GM12878 (cell line): ENCODE measurements around the gene VKORC1. TPM values are rescaled to one million over a fixed set of nuclear protein-coding genes. Genes with fewer than 3 reads are reported as not detected.

Source experiments
- ATAC-seq: fragments of 200-7000 bp; cut with Tn5 transposase; 3 replicates; pipeline ENCODE4 v1.9.1; 2020; ENCODE audit warnings: mild to moderate bottlenecking, moderate library complexity
- BruUV-seq: library from RNA; stranded (reverse); fragments of 400-500 nt; replicated peaks from 2 replicates; lab custom pipeline; 2021; lab: Mats Ljungman, UMichigan
- CTCF ChIA-PET: fragments of 300-600 bp; sonication (Branson Sonifier 250); formaldehyde crosslinking; extraction: SDS; loops from one replicate; lab custom pipeline; 2021; ENCODE audit warnings: inconsistent platforms; lab: Yijun Ruan, JAX
- POLR2A ChIA-PET: fragments of 350-600 bp; formaldehyde crosslinking; extraction: SDS; loops from one replicate; lab custom pipeline; 2021; ENCODE audit warnings: inconsistent platforms; lab: Charles Lee
- RAD21 ChIA-PET: fragments of 300-600 bp; sonication (Branson Sonifier 250); formaldehyde crosslinking; loops from one replicate; lab custom pipeline; 2023; ENCODE audit warnings: antibody characterized with exemption; ENCODE audit not compliant: unreplicated experiment; lab: Charles Lee
- SMC1A ChIA-PET: fragments of 300-600 bp; sonication (Branson Sonifier 250); formaldehyde crosslinking; loops from one replicate; lab custom pipeline; 2023; ENCODE audit not compliant: unreplicated experiment, uncharacterized antibody; lab: Charles Lee
- DNase-seq: peaks from one replicate; pipeline ENCODE4 v3.0.0-alpha.2; 2011; ENCODE audit warnings: low read depth, low spot score
- FAIRE-seq: peaks from 3 replicates; lab custom pipeline; 2011; peaks lifted over from hg19 to GRCh38; lab: Jason Lieb, UNC
- H2AFZ ChIP-seq: 2 replicates; pipeline ENCODE4 v1.6.0; 2011; ENCODE audit warnings: low read depth, low read length, control low read depth; ENCODE audit not compliant: control insufficient read depth
- H3K27ac ChIP-seq: 2 replicates; pipeline ENCODE4 v1.5.1; 2011; ENCODE audit warnings: control low read depth; ENCODE audit not compliant: control insufficient read depth, insufficient read depth
- H3K27me3 ChIP-seq, 2 experiments: replicated peaks in 1 of 2; 2 replicates each; pipeline versions ENCODE4 v1.6.0 to v1.6.1; 2011; ENCODE audit warnings: low read length in 1 of 2; ENCODE audit not compliant: control insufficient read depth in 2 of 2, insufficient read depth in 2 of 2
- H3K36me3 ChIP-seq, 2 experiments: 2 replicates each; pipeline ENCODE4 v1.5.1; 2011; ENCODE audit warnings: low read length in 1 of 2; ENCODE audit not compliant: control insufficient read depth in 2 of 2, insufficient read depth in 2 of 2
- H3K4me1 ChIP-seq: 2 replicates; pipeline ENCODE4 v1.6.1; 2011; ENCODE audit warnings: mild to moderate bottlenecking, low read length, moderate library complexity, mixed read lengths; ENCODE audit not compliant: control insufficient read depth, insufficient read depth
- H3K4me2 ChIP-seq: 2 replicates; pipeline ENCODE4 v1.6.0; 2011; ENCODE audit warnings: control low read depth; ENCODE audit not compliant: control insufficient read depth, insufficient read depth
- H3K4me3 ChIP-seq: fragments of 200-600 bp; sonication (generic); 2 replicates; pipeline ENCODE4 v1.5.1; 2016
- H3K79me2 ChIP-seq: 2 replicates; pipeline ENCODE4 v1.6.0; 2011; ENCODE audit warnings: low read length; ENCODE audit not compliant: control insufficient read depth, insufficient read depth
- H3K9ac ChIP-seq: 2 replicates; pipeline ENCODE4 v1.8.0; 2011; ENCODE audit warnings: low read length, control low read depth, mixed read lengths; ENCODE audit not compliant: control insufficient read depth, insufficient read depth
- H3K9me3 ChIP-seq: replicated peaks from 3 replicates; pipeline ENCODE4 v1.5.1; 2011; ENCODE audit warnings: mild to moderate bottlenecking, low read length; ENCODE audit not compliant: control insufficient read depth, insufficient read depth
- H4K20me1 ChIP-seq: 2 replicates; pipeline ENCODE4 v1.6.0; 2011; ENCODE audit not compliant: control insufficient read depth, insufficient read depth
- BACH1 ChIP-seq: fragments of 450-650 bp; IDR thresholded peaks from 2 replicates; pipeline ENCODE4 v1.6.1; 2017; ENCODE audit warnings: mild to moderate bottlenecking, borderline replicate concordance
- BCLAF1 ChIP-seq: fragments of 450-650 bp; IDR thresholded peaks from 2 replicates; pipeline ENCODE4 v1.6.1; 2017; ENCODE audit warnings: antibody characterized with exemption, mild to moderate bottlenecking, moderate library complexity
- CEBPB ChIP-seq, 2 experiments: fragments of 150-350 bp in 1 of 2; IDR thresholded peaks; 2 replicates each; pipeline ENCODE4 v1.6.1; 2012 to 2014; ENCODE audit warnings: low read depth in 2 of 2, low read length in 2 of 2, borderline replicate concordance in 1 of 2, inconsistent platforms in 1 of 2
- HDAC2 ChIP-seq: fragments of 200-600 bp; sonication (generic); IDR thresholded peaks from 2 replicates; pipeline ENCODE4 v1.6.1; 2017
- IKZF2 ChIP-seq, 2 experiments: fragments of 450-650 bp; IDR thresholded peaks; 2 replicates each; pipeline ENCODE4 v1.6.1; 2017; ENCODE audit warnings: mild to moderate bottlenecking in 2 of 2, moderate library complexity in 2 of 2
- MYB ChIP-seq: fragments of 150-350 bp; IDR thresholded peaks from 2 replicates; pipeline ENCODE4 v1.6.1; 2014; ENCODE audit warnings: mild to moderate bottlenecking, low read depth, low read length, borderline replicate concordance
- MYC ChIP-seq: IDR thresholded peaks from 2 replicates; pipeline ENCODE4 v1.6.1; 2011; ENCODE audit warnings: mild to moderate bottlenecking, low read length, moderate library complexity, inconsistent platforms; ENCODE audit not compliant: insufficient read depth, insufficient replicate concordance, insufficient read length, severe bottlenecking
- PBX3 ChIP-seq: IDR thresholded peaks from 2 replicates; pipeline ENCODE4 v1.6.1; 2011; ENCODE audit warnings: mild to moderate bottlenecking, low read depth, low read length, moderate library complexity; ENCODE audit not compliant: insufficient replicate concordance
- RUNX3 ChIP-seq: IDR thresholded peaks from 2 replicates; pipeline ENCODE4 v1.6.1; 2012; ENCODE audit warnings: low read length, inconsistent platforms
- SIN3A ChIP-seq: IDR thresholded peaks from 2 replicates; pipeline ENCODE4 v1.6.1; 2012; ENCODE audit warnings: low read depth, low read length, improper control_type of control experiment
- SP1 ChIP-seq: IDR thresholded peaks from one replicate; pipeline ENCODE4 v1.6.1; 2011; ENCODE audit warnings: low read depth, low read length
- TARDBP ChIP-seq: IDR thresholded peaks from 2 replicates; pipeline ENCODE4 v1.6.1; 2016; ENCODE audit warnings: borderline replicate concordance
- USF1 ChIP-seq: IDR thresholded peaks from 2 replicates; pipeline ENCODE4 v1.6.1; 2011; ENCODE audit warnings: borderline replicate concordance, low read depth, mild to moderate bottlenecking, moderate library complexity, mixed read lengths, low read length; ENCODE audit not compliant: insufficient read depth; ENCODE audit errors: extremely low read length
- ZNF207 ChIP-seq: fragments of 450-650 bp; IDR thresholded peaks from 2 replicates; pipeline ENCODE4 v1.6.1; 2014; ENCODE audit warnings: antibody characterized with exemption, mild to moderate bottlenecking, borderline replicate concordance
- ZNF622 ChIP-seq: fragments of 450-650 bp; IDR thresholded peaks from 2 replicates; pipeline ENCODE4 v1.6.1; 2017; ENCODE audit warnings: mild to moderate bottlenecking, inconsistent platforms
- WGBS: methylation state at CpG from one replicate; pipeline ENCODE4 v1.1.6; 2016; ENCODE audit warnings: low lambda C conversion rate; ENCODE audit not compliant: insufficient replicate concordance, insufficient coverage; ENCODE audit errors: missing lambda C conversion rate; 5-methylcytosine and 5-hydroxymethylcytosine counted together
- in situ Hi-C: fragments of 300-500 bp; cut with MboI; formaldehyde crosslinking; loops from 9 replicates; pipeline ENCODE4 v1.14.3; 2018; ENCODE audit warnings: mixed read lengths
- intact Hi-C: fragments of 100-400 bp; cut with micrococcal nuclease; formaldehyde crosslinking; loops from one replicate; pipeline ENCODE4 v1.14.2; 2022; ENCODE audit not compliant: unreplicated experiment
- polyA plus RNA-seq, 11 experiments: library from polyadenylated mRNA; depleted of rRNA in 4 of 11; unstranded in 6 of 11; stranded (reverse) in 5 of 11; fragments of >200 nt; fragmentation: Nextera tagmentation in 4 of 11; fragmentation: Illumina TruSeq in 1 of 11; extraction: Ambion mirVana in 4 of 11; extraction: Trizol in 1 of 11; gene quantifications; 1 replicate in 1 of 11; 2 replicates in 10 of 11; pipeline versions ENCODE4 v1.2.1 to v1.2.3, GENCODE V29; 2011 to 2016; ENCODE audit warnings: inconsistent platforms in 2 of 11, missing spikeins in 2 of 11, low read depth in 1 of 11
- total RNA-seq, 4 experiments: library from RNA; depleted of rRNA in 3 of 4; stranded (reverse); fragments of >200 nt in 3 of 4; fragmentation: Illumina TruSeq in 1 of 4; extraction: Trizol in 1 of 4; gene quantifications; 2 replicates each; pipeline versions ENCODE4 v1.2.1 to v1.2.3, GENCODE V29; 2013 to 2021

The VKORC1 gene
- total and polyA plus RNA-seq, 10 of the 15 experiments (the other 5 are each of a cell fraction or from before 2014, with no cell fraction given) = 19.8 to 140 (median 57.7) TPM

DNA sequence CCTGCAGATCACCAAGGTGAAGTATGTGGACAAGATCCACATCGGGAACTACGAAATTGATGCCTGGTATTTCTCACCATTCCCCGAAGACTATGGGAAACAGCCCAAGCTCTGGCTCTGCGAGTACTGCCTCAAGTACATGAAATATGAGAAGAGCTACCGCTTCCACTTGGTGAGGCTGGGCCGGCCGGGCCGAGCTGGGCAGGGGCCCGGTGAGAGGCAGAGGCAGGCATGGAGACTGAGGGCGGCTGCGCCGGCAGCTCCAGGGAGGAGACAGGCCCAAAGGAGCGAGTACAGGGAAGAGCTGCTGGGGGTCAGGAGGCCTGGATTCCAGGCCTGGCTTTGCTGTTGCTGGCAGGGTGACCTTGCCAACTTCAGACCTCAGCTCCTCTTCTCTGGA, 32.6 kb upstream of the VKORC1 start (continued):
- TF ChIP-seq PBX3 (no peak), HDAC2 (no peak), RUNX3 (no peak), BACH1 (no peak), BCLAF1 (no peak), MYB (no peak), ZNF207 (no peak), IKZF2 (IDR thresholded peaks at IDR 0.05) (no peak), TARDBP (no peak)

- intact Hi-C loops (no loop called here), in situ Hi-C loops (no loop called here)
- Histone ChIP-seq H3K27ac (no peak overlapping the region), H4K20me1 (no peaks in the 10 kb centered on the region), H2AFZ (no peak overlapping the region), H3K36me3 (peaks cover 0 to 4% of the 10 kb centered on the region in 2 experiments; a peak in 3 of 4 replicates), H3K4me3 (no peak overlapping the region), H3K9me3 (no peaks in the 10 kb centered on the region), H3K79me2 (no peaks in the 10 kb centered on the region), H3K27me3 (no peaks in the 10 kb centered on the region), H3K4me1 (no peaks in the 10 kb centered on the region), H3K9ac (no peak overlapping the region), H3K4me2 (no peak overlapping the region)
- RAD21 ChIA-PET = no interaction called here
- WGBS = 98% methylated on average over 3 of the region's 3 CpGs
- BruUV-seq = no TSS peak
- SMC1A ChIA-PET = no interaction called here
- CTCF ChIA-PET = no interaction called here
- ATAC-seq (no peak), FAIRE-seq (no peak), DNase-seq (no peak)
- POLR2A ChIA-PET = no interaction called here
- TF ChIP-seq MYC (no peak), ZNF622 (no peak), USF1 (no peak), SP1 (no peak), CEBPB (IDR thresholded peaks at IDR 0.05; ENCODE audit: borderline replicate concordance in 1 of 2, low read depth in 2 of 2, low read length in 2 of 2) (no peak), SIN3A (no peak)
Observed at GRCh38 chr16:31125844-31126243, 31.2 kb upstream of the VKORC1 start.
